OCI-LY1 (cell line): ENCODE data around the gene EDC3.
"Not testable (repeated sequence)": the region's sequence is repeated elsewhere in the genome, so short reads cannot be mapped to it uniquely, and the experiment has no call there.

ENCODE experiments used
- H2AFZ ChIP-seq: fragments of 200-600 bp; sonication (generic), shearing (Covaris generic); 2 replicates; pipeline ENCODE4 v1.6.0; 2014; ENCODE audit warnings: antibody characterized with exemption, mild to moderate bottlenecking, low read length
- H3F3A ChIP-seq: fragments of 200-600 bp; sonication (generic), shearing (Covaris generic); 2 replicates; pipeline ENCODE4 v1.6.0; 2014; ENCODE audit warnings: mild to moderate bottlenecking, antibody characterized with exemption, low read length, moderate library complexity; ENCODE audit not compliant: insufficient read depth
- H3K27ac ChIP-seq: fragments of 200-600 bp; sonication (generic); 2 replicates; pipeline ENCODE4 v1.5.1; 2014; ENCODE audit warnings: low read length, mixed run types, mild to moderate bottlenecking, low read depth; ENCODE audit not compliant: poor library complexity, severe bottlenecking
- H3K27me3 ChIP-seq: fragments of 200-600 bp; sonication (generic); 2 replicates; pipeline ENCODE4 v1.6.0; 2014; ENCODE audit warnings: antibody characterized with exemption, mild to moderate bottlenecking, low read length, moderate library complexity; ENCODE audit not compliant: insufficient read depth
- H3K36me3 ChIP-seq: fragments of 200-600 bp; sonication (generic); 2 replicates; pipeline ENCODE4 v1.6.1; 2014; ENCODE audit warnings: mild to moderate bottlenecking, antibody characterized with exemption, low read length, moderate library complexity, mixed read lengths; ENCODE audit not compliant: insufficient read depth
- H3K4me1 ChIP-seq: fragments of 200-600 bp; sonication (generic); 2 replicates; pipeline ENCODE4 v1.5.1; 2014; ENCODE audit warnings: mild to moderate bottlenecking, low read length, moderate library complexity; ENCODE audit not compliant: insufficient read depth, severe bottlenecking
- H3K4me2 ChIP-seq: fragments of 200-600 bp; sonication (generic), shearing (Covaris generic); 2 replicates; pipeline ENCODE4 v1.6.1; 2014; ENCODE audit warnings: low read length
- H3K4me3 ChIP-seq: fragments of 200-600 bp; sonication (generic); 2 replicates; pipeline ENCODE4 v1.5.1; 2014; ENCODE audit warnings: low read length, low read depth, mild to moderate bottlenecking, mixed read lengths; ENCODE audit not compliant: poor library complexity, severe bottlenecking
- H3K79me2 ChIP-seq: fragments of 200-600 bp; shearing (Covaris generic); 2 replicates; pipeline ENCODE4 v1.6.1; 2016; ENCODE audit warnings: mixed run types, low read length, mixed read lengths; ENCODE audit not compliant: insufficient read depth
- H3K9ac ChIP-seq: fragments of 200-600 bp; sonication (generic), shearing (Covaris generic); 2 replicates; pipeline ENCODE4 v1.6.1; 2014; ENCODE audit warnings: mild to moderate bottlenecking, low read length, mixed read lengths
- H3K9me2 ChIP-seq: fragments of 200-600 bp; sonication (generic), shearing (Covaris generic); 2 replicates; pipeline ENCODE4 v1.6.1; 2014; ENCODE audit warnings: low read depth, mild to moderate bottlenecking, low read length, mixed read lengths
- H3K9me3 ChIP-seq: fragments of 200-600 bp; shearing (Covaris generic); 2 replicates; pipeline ENCODE4 v1.6.1; 2014; ENCODE audit warnings: low read length, mixed read lengths
- H4K20me1 ChIP-seq: fragments of 200-600 bp; sonication (generic), shearing (Covaris generic); 2 replicates; pipeline ENCODE4 v1.6.0; 2016; ENCODE audit warnings: mild to moderate bottlenecking, low read length; ENCODE audit not compliant: insufficient read depth
- CTCF ChIP-seq: fragments of 200-600 bp; sonication (generic), shearing (Covaris generic); IDR thresholded peaks from 2 replicates; pipeline ENCODE4 v1.5.1; 2017; ENCODE audit warnings: mild to moderate bottlenecking, antibody characterized with exemption, low read length, moderate library complexity, mixed read lengths
- EZH2 ChIP-seq: fragments of 200-600 bp; sonication (generic), shearing (Covaris generic); IDR thresholded peaks from 2 replicates; pipeline ENCODE4 v1.8.0; 2017; ENCODE audit warnings: borderline replicate concordance, mixed run types, mild to moderate bottlenecking, antibody characterized with exemption, low read length, moderate library complexity, mixed read lengths

The EDC3 gene

GRCh38 chr15:74664028-74664616 is 31.7 kb downstream of the EDC3 start:
- Histone ChIP-seq H2AFZ (no peak overlapping the region), H3K27ac (peak overlapping the region; percentile 30), H3K79me2 (no peaks in the 10 kb centered on the region)

GRCh38 chr15:74663303-74664027 is 32.4 kb downstream of the EDC3 start:
- Histone ChIP-seq H4K20me1 (no peaks in the 10 kb centered on the region), H3K4me1 (peaks cover 16% of the 10 kb centered on the region), H3K4me2 (no peak overlapping the region), H3K79me2 (no peaks in the 10 kb centered on the region), H3F3A (no peaks in the 10 kb centered on the region), H3K9ac (no peak overlapping the region), H3K27me3 (no peaks in the 10 kb centered on the region), H3K27ac (peak overlapping the region; percentile 30), H2AFZ (no peak overlapping the region), H3K9me3 (no peaks in the 10 kb centered on the region), H3K36me3 (peaks cover 20% of the 10 kb centered on the region; the same call in 1 of the 2 replicates), H3K9me2 (no peaks in the 10 kb centered on the region), H3K4me3 (no peak overlapping the region)
- TF ChIP-seq CTCF: no peak
- no peak for TF ChIP-seq EZH2

More at GRCh38 chr15:74664028-74664616, 31.7 kb downstream of the EDC3 start:
- Histone ChIP-seq H3K9me2 (no peaks in the 10 kb centered on the region), H3K9me3 (no peaks in the 10 kb centered on the region), H3K4me3 (no peak overlapping the region), H4K20me1 (no peaks in the 10 kb centered on the region), H3K9ac (no peak overlapping the region), H3K36me3 (peaks cover 20% of the 10 kb centered on the region; the same call in 1 of the 2 replicates), H3F3A (no peaks in the 10 kb centered on the region), H3K4me2 (no peak overlapping the region), H3K4me1 (peaks cover 16% of the 10 kb centered on the region), H3K27me3 (no peaks in the 10 kb centered on the region)
- no peak for TF ChIP-seq EZH2
- TF ChIP-seq CTCF: no peak

- H3F3A ChIP-seq: no peaks in the 10 kb centered on the region
- H3K79me2 ChIP-seq: no peaks in the 10 kb centered on the region
- peaks cover 12% of the 10 kb centered on the region for H3K36me3 ChIP-seq
- H4K20me1 ChIP-seq: no peaks in the 10 kb centered on the region
- no peak overlapping the region for H2AFZ ChIP-seq
- H3K9me3 ChIP-seq: no peaks in the 10 kb centered on the region
- TF ChIP-seq EZH2 (no peak), CTCF (no peak)
- H3K4me1 ChIP-seq: peaks cover 26% of the 10 kb centered on the region
- H3K9ac ChIP-seq: no peak overlapping the region
- H3K9me2 ChIP-seq: no peaks in the 10 kb centered on the region
- peak overlapping the region; percentile 22 for H3K27ac ChIP-seq
- H3K27me3 ChIP-seq: no peaks in the 10 kb centered on the region
- H3K4me2 ChIP-seq: no peak overlapping the region
- H3K4me3 ChIP-seq: no peak overlapping the region
Measured at GRCh38 chr15:74662064-74662860, 33.6 kb downstream of the EDC3 start.

GRCh38 chr15:74661280-74661679 is 34.5 kb downstream of the EDC3 start:
- H3K9me2 ChIP-seq, H3K27ac ChIP-seq, H2AFZ ChIP-seq, H3K9me3 ChIP-seq, H3K9ac ChIP-seq, H4K20me1 ChIP-seq, H3K4me3 ChIP-seq, H3K79me2 ChIP-seq, H3K27me3 ChIP-seq, H3F3A ChIP-seq, H3K4me2 ChIP-seq: not testable (repeated sequence)
- H3K36me3 ChIP-seq: peaks cover 17% of the 10 kb centered on the region
- peaks cover 26% of the 10 kb centered on the region for H3K4me1 ChIP-seq
